GM19099 (cell line): ENCODE results near the gene APPL2.

Experiments
- POLR2A ChIP-seq: IDR thresholded peaks from 3 replicates; pipeline ENCODE4 v1.6.1; 2011; ENCODE audit warnings: low read depth; ENCODE audit not compliant: insufficient read length; ENCODE audit errors: extremely low read depth

The APPL2 gene

DNA sequence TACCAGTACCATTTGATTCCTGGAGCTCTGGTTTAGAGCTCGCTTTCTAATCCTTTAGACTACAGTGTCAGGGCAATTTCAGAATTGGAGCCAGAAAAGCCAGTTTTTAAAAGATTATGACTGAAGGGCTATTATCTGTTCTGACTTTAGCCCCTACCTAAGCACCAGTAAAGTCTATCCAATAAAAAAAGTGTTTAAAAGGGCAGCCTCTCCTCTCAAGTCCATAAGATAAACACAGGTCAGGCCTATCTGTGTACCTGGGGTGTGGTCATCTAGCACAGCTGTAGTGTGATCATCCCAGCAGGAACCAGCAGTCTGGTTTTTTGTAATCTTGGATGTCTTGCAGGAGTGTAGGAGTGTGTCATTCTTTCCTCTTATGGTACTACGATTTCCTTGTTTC is 6.6 kb downstream of the APPL2 start:
- TF ChIP-seq POLR2A, result no peak

DNA sequence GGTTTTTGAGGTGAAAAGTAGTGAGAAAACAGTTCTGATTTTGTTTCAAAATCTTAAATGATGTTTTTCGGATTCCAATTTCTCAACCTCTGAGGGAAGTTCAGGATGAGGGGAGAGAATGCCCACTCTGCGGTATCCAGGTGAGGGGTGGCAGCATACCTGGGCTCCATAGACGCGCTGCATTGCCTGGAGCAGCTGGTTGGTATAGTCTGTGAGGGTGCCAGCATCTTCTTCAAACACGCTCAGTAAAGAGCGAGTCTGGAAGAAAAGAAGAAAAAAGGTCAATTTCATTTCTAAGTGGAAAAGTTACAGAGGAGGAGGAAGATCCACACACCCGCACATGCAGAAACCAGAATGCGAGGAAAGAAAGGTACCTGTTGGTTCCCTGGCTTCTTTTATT is 7.0 kb downstream of the APPL2 start:
- TF ChIP-seq POLR2A, result no peak

DNA sequence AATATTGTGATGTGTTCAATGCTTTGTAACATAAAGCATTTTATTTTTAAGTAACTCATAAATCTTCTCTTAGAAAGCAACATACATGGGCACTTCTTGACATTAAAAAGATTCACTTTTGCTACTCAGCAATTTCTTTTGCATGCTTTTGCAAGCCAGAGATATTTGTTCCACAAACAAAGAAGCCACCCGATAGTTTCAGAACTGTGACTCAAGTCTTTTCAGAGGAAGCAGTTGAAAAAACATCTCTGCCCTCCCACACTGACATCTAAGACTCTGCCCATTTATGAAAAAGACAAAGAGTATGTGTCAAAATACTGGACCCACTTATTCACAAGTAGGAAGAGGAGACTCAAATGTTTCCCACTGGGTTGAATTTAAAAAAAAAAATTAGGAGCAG is 7.5 kb downstream of the APPL2 start:
- TF ChIP-seq POLR2A, result no peak

DNA sequence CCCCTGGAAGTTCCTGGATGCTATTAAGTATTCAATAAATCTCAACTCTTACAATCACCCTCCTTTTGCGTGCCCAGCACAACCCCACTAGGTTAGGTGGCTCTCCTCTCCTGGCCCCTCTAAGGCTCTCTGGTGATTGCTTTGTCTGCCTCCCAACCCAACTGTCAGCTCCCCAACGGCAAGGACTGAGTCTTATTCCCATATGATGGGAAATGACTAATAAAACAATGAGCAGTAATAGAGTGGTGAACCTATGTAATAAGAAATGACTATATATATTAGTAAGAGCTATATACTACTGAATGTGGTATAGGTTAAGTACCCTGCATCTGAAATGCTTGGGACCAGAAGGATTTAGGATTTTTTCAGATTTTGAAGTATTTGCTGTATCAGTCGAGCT is 8.1 kb downstream of the APPL2 start:
- TF ChIP-seq POLR2A, result no peak

DNA sequence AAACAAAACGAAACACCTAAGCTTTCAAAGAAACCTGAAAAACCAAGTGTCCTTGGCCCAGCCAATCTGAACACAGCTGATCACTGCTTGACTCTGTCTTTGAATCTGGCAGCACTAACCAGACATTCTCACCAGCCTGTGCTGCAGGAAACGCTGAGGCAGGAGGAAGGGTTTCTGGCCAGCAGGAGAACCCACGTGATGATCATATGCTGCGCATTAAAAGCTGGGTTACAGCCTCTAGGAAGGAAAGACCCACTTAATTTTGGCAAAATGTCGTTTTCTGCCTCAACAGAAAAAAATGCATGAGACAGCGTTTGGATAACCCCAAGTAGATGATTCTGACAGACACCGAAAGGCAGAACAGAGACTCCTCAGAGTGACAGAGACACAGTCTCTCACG is 9.8 kb downstream of the APPL2 start:
- no peak for TF ChIP-seq POLR2A

DNA sequence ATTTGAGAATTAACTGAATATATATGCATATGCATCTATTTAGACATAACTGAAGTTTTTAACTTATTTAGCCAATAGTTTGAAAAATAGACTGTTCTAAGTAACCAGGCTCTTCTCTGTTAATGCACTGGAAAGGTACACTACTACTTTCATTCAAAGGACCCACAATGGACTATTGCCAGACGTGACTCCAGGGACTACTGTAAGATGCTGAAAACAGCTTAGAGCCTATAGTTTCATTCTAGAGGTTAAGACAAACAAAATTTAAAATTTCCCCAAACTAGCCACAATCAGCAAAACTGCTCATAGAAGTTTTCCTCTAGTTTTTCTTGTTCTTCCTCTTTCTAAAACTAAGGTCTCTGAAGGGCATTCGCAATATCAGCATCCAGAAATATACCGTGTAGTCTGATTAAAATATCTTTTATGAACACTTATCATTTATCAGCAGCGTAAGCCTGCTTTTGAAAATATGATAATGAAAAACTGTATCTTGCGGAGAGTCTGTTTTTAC is 10.4 kb downstream of the APPL2 start:
- TF ChIP-seq POLR2A, result no peak

DNA sequence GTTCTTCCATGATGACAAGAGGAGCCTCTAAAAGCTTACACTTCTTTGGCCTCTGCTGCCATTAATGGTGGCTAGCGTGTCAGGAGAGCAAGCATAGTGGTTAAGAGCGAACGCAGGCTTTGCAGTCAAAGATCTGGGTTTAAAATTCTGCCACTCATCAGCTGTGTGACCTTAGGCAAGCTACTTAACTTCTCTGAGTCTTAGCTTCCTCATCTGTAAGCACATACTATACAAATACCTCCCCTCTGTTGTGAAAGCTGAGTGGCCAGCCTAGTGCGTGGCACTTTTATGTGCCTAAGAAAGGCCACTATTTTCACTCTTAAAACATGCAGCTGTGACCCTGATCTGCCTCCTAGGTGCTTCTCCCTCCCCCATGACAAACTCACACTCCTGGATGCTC is 11.6 kb downstream of the APPL2 start:
- no peak for TF ChIP-seq POLR2A

DNA sequence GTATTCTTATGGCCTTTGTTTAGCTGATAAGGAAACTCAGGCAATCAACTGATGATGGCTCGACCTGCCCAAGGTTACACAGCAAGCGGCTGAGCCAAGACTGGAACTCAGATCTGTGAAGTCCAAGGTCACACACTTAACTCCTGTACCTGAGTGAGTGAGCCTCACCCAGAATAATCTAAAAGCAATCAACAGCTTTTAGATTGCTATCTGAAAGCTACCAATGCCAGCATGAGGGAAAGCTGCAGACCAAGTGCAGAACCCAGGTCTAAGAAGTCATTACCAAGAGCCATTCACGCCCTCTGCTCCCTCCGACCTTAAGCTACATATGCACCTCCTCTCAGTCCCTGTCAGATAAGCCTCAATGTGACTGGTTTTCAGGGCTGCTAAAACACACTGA is 12.1 kb downstream of the APPL2 start:
- TF ChIP-seq POLR2A, result no peak

DNA sequence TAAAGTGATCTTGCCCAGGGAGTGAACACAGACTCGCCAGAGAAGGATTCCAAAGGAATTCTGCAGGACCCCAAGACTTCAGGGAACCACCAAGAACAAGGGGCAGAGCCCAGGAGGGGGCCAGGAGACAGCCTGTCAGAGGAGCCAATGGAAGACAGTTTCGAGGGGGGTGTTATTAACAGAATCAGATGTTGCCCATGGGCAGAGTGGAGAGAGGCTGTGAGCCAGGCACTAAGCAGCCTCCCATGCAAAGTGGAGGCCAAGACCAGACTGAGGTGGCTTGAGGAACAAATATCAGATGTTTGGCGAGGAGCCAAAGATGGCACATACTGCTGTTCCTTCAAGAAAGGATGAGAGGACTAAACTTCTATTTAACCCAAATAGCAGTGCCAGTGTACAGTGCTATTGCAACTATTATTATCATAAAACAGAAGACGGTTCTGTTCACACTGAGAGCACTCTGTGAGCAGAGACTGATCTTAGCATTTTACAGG is 12.6 kb downstream of the APPL2 start:
- TF ChIP-seq POLR2A, result no peak

DNA sequence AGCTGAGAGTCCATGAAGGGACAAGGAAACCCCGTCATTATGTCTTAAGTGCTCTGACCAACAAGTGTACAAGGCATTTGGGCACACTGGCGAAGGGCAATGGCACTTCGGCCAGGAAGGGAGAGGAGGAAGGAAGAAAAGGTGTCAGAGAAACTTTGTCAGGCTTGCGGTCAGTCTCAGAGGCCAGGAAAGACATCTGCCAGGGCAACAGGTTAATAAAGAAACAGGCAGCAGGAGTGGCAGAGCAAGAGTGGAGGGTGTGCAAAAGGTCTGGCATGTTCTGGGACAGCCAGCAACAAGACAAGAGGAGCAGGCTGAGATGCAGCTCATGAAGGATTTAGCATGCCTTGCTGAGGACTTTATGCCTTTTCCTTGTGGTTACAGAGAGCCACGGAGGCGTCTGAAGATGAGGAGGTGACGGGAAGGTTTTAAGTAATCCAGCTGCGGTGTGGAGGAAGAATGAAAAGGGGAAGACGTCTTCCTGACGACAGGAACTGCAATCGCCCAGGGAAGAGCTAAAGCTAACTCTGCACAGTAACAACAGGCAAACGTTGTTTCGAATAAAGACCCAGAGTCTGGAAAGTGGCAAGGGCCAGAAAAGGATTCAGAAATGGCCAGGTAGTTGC is 13.1 kb downstream of the APPL2 start:
- TF ChIP-seq POLR2A, result no peak

DNA sequence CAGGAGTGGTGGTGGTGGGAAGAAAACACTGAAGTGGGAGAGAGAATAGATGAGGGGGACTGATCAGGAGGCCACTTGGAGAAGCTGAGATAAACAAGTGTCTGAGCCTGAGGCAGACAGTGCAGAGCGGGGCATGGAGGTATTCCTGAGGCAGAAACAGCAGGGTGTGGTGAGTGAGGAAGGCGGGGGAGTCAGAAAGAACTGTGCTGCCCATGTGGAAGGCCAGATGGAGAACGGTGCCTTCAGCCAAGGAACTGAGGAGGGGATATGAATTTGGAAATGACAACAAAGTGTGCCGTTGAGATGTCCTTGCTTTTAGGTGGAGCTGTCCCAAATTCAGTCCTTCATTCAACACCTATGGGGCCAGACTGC is 13.7 kb downstream of the APPL2 start:
- no peak for TF ChIP-seq POLR2A

DNA sequence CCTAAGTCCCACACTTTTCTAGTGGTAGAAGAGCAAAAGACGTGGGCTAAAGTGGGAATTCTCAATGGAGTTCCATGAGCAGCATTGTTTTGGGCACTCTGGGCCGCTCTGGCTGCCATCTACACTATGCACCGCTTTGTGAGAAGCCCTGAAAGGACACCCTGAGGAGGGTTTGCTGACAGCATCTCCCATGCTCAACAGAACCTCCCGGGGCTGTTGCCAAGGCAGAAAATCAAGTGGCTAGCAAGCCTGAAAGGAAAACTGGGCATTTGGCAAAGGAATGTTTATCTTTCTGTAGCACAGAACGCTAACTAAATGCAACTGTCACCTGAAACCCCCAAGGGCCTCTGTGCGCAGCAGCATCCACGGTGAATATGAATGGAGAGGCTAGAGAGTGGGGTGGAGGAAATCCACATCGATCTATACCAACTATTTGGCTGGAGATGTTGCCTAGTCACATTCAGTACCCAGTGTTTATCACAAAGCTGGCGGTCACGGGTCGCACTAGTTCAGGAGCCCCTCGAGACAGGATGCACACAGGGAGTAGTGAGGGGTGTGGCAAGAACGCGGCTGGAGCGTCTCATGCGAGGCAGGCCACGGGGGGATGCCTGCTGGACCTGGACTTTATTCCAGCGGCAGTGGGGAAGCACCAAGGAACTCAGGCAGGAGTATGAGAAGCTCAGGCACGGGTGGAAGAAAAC is 14.2 kb downstream of the APPL2 start:
- TF ChIP-seq POLR2A, result no peak

DNA sequence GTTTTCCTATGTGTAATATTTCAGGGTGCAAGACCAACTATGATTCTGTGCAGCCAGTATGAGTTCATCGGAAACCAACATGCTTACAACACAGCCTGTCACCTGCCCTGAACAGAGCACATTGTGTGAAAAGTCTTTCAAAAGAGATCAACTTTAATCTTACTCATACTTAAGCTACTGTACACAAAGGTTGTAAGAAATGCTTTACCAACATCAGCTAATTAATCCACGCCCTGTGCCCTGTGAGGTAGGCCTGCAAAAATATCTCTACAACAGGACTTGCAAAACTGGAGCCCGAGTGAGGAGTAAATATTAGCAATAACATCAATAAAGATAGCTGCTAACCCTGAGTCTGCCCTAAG is 15.1 kb downstream of the APPL2 start:
- no peak for TF ChIP-seq POLR2A

DNA sequence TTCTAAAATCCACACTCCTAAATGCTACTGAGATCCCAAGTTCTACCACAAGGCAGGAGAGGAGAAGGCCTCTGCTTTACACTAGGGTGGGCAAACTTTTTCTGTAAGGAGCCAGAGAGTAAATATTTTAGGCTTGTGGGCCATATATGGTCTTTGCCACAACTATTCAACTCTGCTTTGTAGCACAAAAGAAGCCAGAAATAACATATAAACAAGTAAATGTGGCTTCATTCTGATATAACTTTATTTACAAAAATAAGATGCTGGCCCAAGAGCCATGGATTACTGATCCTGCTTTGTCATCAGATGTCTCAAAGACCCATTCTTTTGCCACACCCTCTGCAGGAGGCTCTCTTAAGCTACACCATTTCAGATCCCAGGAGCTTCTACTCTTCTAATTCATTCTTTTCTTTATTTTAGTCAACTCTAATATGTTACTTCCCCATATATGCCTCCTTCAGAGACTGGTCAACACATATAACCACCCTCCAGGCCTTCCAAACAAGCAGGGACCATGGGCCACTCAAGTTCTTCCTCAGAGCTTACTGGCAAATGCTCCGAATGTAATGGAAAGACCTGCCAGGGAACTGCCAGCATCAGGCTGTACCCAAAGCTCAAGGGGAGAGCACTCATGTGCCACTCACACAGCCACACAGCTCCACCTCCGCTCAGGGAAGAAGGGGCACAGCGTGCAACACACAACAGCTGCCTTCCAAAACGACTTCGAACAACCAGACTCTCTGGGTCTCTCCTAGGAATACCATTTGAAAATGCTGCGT is 15.6 kb downstream of the APPL2 start:
- no peak for TF ChIP-seq POLR2A

DNA sequence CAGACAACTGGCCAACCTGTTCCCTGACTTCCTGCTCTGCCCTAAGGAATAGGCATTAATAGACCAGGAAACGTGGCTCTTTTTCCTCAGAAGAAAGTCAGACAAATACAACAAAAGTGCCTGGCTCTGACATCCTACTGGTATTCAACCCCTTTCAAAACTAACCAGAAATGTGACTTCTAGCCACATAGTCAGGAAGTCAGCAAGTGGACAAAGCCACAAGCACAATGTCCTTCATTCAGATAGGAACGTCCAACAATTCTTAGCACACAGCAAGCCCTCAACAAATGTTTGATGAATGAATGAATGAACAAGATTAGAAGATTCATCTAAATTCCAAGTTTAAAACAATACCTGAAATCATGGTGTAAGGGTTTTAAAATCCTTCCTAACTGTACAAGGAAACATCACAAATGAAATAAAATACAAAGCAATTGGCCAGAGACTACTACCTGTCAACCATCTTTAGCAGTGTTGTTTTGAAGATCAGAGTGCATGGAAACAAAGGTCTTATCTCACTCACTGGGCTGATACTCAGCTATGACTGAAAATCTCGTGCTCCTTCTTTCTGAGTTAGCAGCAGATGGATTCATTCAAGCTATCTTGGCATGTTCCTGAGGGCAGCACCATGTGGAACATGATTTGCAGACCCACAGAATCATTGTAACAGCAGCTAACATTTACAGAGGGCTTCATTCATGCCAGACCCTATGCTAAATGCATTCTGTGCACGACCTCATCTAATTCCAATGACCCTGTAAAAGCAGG is 16.5 kb downstream of the APPL2 start:
- no peak for TF ChIP-seq POLR2A

DNA sequence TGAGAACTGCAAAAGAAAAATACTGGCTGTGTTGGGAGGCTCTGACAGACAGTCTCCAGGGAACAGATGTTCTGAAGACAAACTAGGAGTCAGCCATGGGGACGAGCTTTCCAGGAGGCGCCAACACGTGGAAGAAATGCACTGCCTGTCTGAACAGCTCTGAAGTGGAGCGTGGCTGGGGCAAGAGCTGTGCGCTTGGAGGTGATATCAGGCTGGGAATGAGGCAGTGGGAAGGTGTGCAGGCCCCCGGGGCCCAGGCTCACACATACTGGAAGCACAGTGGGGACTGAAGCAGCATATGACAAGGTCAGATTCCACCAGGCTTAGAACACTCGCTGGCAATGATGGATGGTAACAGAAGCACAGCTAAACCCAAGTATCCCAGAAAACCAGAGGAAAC is 17.5 kb downstream of the APPL2 start:
- no peak for TF ChIP-seq POLR2A
